GM18508 (cell line): Measurements from ENCODE around the gene BTBD1.

Experiments
- ATAC-seq: cut with Tn5 transposase; IDR thresholded peaks from one replicate; pipeline ENCODE4 v1.9.1; 2021; ENCODE audit warnings: moderate number of reproducible peaks; ENCODE audit not compliant: insufficient read depth, unreplicated experiment

The BTBD1 gene

GRCh38 chr15:82999905-83000671, 67.0 kb downstream of the BTBD1 start:
- ATAC-seq = peak; percentile 69

GRCh38 chr15:82999426-82999825, 67.6 kb downstream of the BTBD1 start:
- ATAC-seq = no peak

DNA sequence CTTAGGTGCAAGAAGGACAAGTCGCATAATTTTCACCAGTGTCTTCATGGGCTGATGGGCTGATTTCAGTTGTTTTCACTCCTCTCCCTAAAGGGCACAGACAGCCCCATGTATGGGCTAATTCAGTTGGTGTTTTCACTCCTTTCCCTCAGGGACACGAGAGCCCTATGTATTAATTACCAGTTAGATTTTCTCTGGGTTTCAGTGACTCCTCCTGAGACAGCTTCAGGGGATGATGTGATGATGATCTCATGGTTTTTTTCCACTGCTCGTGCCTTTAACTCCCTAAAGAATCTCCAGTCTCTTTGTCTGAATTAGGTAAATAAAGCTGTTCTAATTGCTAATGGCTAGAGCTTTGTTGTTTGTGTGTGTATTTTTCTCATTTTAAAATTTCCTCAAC, 71.1 kb downstream of the BTBD1 start:
- ATAC-seq = no peak

GRCh38 chr15:82995076-82995475, 72.0 kb downstream of the BTBD1 start:
- no peak for ATAC-seq

DNA sequence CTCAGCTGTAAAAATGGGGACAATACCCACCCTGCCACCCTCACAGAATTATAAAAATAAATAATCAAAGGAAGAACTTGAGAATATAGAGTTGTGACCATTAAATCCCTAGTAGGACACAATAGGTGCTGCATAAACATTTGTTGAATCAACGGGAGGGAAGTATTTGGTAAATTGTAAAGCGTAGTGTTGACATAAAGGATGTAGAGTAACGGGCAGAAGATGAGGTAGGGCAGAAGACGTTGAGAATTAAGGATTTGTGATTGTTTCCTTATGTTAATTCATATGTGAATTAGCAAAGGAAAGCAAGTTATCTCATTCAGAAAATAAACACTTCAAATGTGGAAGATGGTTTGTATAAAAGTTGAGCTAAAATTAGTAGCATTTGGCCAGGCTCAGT, 73.9 kb downstream of the BTBD1 start:
- ATAC-seq = no peak

DNA sequence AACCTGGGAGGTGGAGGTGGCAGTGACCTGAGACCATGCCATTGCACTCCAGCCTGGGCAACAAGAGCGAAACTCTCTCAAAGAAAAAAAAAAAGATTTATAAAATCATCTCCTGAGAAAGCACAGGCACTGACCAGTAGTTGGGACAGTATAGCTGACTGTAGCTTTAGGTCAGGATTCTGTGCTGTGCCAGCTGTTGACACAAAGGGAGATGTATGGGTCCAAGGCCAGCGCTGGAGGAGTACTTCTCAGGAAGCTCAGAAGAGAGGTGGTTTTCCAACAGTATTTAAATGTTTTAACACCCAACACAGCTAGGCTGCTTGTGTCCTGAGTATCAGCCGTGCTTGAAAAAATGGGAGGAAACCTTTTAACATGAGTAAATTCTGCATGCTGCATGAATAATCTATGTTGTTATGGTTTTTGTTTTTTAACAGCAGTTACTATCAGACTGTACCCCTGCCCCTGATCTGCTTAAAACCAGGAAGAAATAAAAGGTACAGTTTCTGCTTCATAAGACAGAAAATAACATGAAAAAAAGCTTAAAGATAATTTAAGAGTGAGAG, 74.5 kb downstream of the BTBD1 start:
- no peak for ATAC-seq

DNA sequence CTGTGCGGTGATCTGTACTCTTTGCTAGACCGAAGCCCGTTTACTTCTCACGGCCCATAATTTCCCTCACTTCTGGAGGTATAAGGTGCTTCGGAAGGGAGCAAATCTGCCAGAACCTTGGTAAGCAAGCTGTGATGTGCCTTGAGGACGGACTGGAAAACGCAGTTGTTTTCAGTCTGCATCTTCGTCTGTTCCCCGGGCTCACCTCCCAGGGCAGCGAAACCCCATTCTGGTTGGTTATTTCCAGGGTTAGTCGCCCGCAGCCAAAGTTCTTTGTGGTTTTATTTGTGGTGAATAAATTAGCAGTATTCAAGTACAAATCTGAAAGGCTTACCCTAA, 80.6 kb downstream of the BTBD1 start:
- no peak for ATAC-seq

- ATAC-seq = peak; percentile 67
Observed at GRCh38 chr15:82985688-82986441, 81.2 kb downstream of the BTBD1 start, which contains the start of gene RAMAC. Gene RAMAC, plus strand, starts transcription at chr15:82986210. Its CDS starts 2,809 bp downstream, at chr15:82989019.

GRCh38 chr15:82980981-82981380, 86.1 kb downstream of the BTBD1 start:
- ATAC-seq = no peak

- ATAC-seq = no peak
Observed at GRCh38 chr15:82979726-82980125, 87.3 kb downstream of the BTBD1 start.

DNA sequence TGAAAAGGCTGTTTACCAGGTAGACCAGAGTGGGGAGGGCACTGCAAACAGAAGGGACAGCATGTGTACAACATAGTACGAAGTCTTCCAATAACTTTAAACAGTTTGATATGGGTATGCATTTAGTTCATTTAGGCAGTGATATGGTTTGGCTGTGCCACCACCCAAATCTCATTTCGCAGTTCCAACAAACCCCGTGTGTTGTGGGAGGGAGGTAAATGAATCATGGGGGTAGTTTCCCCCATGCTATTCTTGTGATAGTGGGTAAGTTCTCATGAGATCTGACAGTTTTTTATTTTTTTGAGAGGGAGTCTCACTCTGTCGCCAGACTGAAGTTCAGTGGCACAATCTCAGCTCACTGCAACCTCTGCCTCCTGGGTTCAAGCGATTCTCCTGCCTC, 88.6 kb downstream of the BTBD1 start:
- no peak for ATAC-seq

GRCh38 chr15:82977076-82977475, 90.0 kb downstream of the BTBD1 start:
- no peak for ATAC-seq

DNA sequence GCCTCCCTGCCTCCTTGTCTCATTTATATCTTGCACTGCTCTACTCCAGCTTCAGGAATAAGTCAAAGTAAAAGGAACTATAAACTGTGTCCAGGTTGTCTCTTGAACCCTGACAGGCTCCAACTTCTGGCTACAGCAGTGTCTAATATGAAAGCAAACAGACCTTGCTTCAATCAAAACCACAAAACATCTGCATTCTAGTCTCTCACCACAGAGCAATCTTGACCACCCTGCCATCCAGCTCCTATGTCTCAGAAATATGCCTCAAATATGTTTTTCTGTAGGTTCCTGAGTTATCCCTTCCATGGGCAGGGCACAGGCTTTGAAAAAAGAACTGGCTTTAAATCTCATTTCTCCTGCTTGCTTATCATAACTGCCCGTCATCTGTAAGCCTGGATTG, 94.1 kb downstream of the BTBD1 start:
- ATAC-seq = no peak

DNA sequence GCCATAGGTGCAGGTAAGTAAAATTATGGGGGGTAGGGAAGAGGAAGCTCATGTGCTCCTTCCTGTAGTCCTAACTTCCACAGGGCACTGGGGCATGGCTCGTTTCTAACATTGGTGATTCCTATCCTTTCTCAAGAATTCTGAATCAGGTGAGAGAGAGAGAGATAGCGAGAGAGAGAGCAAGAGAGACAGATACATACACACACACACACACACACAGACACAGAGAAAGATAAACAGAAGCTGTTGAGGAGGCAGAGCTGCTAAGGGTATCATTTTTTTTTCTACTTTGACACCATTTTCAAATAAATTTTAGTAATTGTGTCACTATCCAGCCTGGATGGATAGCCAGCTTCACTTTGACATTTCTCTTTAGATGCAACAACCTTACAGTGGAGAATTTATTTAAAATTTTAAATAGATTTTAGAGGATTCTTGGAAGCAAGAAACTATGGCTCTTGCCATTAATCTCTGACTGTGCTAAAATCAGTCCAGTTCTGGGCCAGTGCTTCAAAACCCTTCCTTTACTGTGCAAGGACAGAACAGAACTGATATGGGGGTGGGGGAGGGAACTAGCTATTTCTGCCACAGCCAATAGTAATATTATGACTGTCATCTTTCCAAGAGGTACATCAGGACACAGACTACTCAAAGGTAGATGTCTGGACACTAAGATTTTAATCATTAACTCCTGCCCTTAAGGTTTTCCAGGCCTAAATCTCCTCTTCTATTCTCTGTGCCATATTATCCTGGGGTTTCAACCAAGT, 95.7 kb downstream of the BTBD1 start:
- no peak for ATAC-seq

DNA sequence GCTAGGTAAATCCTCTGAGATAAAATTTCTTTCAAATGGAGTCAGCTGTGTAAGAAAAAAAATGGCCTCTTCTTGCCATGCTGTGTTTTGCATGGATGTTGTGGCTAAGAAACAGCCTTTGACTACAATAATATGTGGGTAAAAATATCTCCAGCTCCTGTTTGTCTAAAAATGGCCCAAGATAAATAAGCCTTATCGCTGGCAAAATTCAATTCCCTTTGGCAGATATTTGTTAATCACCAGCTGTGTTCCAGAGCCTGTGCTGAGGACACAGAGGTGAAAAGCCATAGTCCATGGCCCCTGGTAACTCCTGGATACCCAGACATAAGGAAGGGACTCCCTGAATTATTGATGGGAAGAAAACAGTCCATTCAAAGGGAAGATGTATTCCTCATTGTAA, 96.4 kb downstream of the BTBD1 start:
- ATAC-seq = no peak

- no peak for ATAC-seq
Observed at GRCh38 chr15:82970078-82970686, 96.9 kb downstream of the BTBD1 start.

- no peak for ATAC-seq
Observed at GRCh38 chr15:82969353-82969752, 97.7 kb downstream of the BTBD1 start.

DNA sequence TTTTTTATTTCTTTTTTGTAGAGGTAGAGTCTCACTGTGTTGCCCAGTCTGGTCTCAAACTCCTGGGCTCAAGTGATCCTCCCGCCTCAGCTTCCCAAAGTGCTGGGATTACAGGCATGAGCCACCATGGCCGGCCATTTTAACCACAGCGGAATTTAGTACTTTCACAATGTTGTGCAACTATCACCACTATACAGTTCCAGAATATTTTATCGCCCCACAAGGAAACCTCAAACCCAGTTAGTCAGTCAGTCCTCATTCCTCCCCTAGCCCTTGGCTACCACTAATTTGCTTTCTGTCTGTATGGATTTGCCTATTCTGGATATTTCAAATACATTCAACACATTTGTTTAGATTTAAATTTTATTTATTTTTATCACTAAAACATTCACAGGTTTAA, 99.0 kb downstream of the BTBD1 start:
- no peak for ATAC-seq

DNA sequence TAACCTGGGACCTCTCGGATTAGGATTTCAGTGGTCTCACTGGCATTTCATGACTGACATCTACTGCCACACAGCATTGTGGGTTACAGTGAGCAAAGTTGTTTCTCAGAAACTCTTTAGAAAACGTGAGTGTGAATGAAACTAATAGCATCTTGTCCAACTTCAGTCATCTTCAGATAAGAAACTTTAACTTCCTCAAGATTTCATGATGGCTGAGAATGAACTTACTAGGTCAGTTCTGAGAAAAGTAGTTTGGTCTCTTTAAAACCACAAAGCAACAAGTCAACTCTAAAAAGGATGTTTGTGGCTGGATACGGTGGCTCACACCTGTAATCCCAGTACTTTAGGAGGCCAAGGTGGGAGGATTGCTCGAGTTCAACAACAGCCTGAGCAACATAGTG, 100.4 kb downstream of the BTBD1 start:
- ATAC-seq = peak; percentile 92
